Measurements from ENCODE around the gene B2M. TPM values are rescaled to one million over a fixed set of nuclear protein-coding genes. Genes with fewer than 3 reads are reported as not detected.

The B2M gene
- total RNA-seq, 1 experiment from 2014 or later = 81.0 TPM

DNA sequence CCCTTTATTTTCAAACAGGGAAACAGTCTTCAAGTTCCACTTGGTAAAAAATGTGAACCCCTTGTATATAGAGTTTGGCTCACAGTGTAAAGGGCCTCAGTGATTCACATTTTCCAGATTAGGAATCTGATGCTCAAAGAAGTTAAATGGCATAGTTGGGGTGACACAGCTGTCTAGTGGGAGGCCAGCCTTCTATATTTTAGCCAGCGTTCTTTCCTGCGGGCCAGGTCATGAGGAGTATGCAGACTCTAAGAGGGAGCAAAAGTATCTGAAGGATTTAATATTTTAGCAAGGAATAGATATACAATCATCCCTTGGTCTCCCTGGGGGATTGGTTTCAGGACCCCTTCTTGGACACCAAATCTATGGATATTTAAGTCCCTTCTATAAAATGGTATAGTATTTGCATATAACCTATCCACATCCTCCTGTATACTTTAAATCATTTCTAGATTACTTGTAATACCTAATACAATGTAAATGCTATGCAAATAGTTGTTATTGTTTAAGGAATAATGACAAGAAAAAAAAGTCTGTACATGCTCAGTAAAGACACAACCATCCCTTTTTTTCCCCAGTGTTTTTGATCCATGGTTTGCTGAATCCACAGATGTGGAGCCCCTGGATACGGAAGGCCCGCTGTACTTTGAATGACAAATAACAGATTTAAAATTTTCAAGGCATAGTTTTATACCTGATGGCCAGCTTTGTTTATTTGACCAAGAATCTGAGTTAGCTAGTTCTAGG, 7.0 kb downstream of the B2M start:
- TF ChIP-seq, protein P1, sequence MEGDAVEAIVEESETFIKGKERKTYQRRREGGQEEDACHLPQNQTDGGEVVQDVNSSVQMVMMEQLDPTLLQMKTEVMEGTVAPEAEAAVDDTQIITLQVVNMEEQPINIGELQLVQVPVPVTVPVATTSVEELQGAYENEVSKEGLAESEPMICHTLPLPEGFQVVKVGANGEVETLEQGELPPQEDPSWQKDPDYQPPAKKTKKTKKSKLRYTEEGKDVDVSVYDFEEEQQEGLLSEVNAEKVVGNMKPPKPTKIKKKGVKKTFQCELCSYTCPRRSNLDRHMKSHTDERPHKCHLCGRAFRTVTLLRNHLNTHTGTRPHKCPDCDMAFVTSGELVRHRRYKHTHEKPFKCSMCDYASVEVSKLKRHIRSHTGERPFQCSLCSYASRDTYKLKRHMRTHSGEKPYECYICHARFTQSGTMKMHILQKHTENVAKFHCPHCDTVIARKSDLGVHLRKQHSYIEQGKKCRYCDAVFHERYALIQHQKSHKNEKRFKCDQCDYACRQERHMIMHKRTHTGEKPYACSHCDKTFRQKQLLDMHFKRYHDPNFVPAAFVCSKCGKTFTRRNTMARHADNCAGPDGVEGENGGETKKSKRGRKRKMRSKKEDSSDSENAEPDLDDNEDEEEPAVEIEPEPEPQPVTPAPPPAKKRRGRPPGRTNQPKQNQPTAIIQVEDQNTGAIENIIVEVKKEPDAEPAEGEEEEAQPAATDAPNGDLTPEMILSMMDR (conservative IDR thresholded peaks at IDR 0.05) = no peak
- H3K27me3 Mint-ChIP-seq (ENCODE audit: low read depth) = no peaks in the 10 kb centered on the region; the same call in 1 of the 2 replicates
- Histone ChIP-seq H2BK5ac (ENCODE audit: insufficient read length, low read length) (no peak overlapping the region), H2BK20ac (ENCODE audit: low read depth, low read length, poor library complexity, severe bottlenecking) (no peak overlapping the region), H3K27ac (ENCODE audit: insufficient read length, low read depth, low read length) (no peak overlapping the region), H3K79me1 (ENCODE audit: insufficient read depth, low read depth, low read length, poor library complexity, severe bottlenecking) (no peaks in the 10 kb centered on the region), H3K23ac (ENCODE audit: insufficient read length, low read depth, low read length) (no peak overlapping the region), H3K9me3 (ENCODE audit: control insufficient read depth, low read depth, low read length) (no peaks in the 10 kb centered on the region), H2BK12ac (ENCODE audit: insufficient read length, low read depth, low read length) (no peak overlapping the region), H3K18ac (ENCODE audit: insufficient read length, low read depth, low read length) (no peak overlapping the region), H3T11ph (ENCODE audit: low read length) (no peak overlapping the region), H3K4me1 (ENCODE audit: insufficient read depth, low read length) (no peaks in the 10 kb centered on the region), H3K4me2 (ENCODE audit: insufficient read depth, insufficient read length, low read length) (no peak overlapping the region), H2AFZ (ENCODE audit: low read length) (no peak overlapping the region), H3K9ac (ENCODE audit: extremely low read depth, insufficient read length, low read length) (no peak overlapping the region), H3K27me3 (ENCODE audit: insufficient read depth, low read length) (no peaks in the 10 kb centered on the region), H3K79me2 (ENCODE audit: insufficient read depth, low read length) (no peaks in the 10 kb centered on the region), H3K14ac (ENCODE audit: insufficient read depth, low read length) (no peak overlapping the region), H4K8ac (replicated peaks; ENCODE audit: insufficient read length, low read depth, low read length) (no peak overlapping the region), H2BK120ac (ENCODE audit: low read depth, low read length, poor library complexity, severe bottlenecking) (no peak overlapping the region), H2BK15ac (ENCODE audit: low read depth, low read length) (no peak overlapping the region), H3K4ac (ENCODE audit: low read depth, low read length) (no peak overlapping the region), H3K23me2 (ENCODE audit: insufficient read length, low read depth, low read length, poor library complexity, severe bottlenecking) (no peaks in the 10 kb centered on the region), H3K56ac (ENCODE audit: insufficient read length, low read depth, low read length) (no peak overlapping the region), H2AK5ac (ENCODE audit: insufficient read length, low read length) (no peak overlapping the region), H4K20me1 (ENCODE audit: control insufficient read depth, insufficient read depth, insufficient read length) (no peaks in the 10 kb centered on the region), H4K5ac (ENCODE audit: insufficient read length, low read depth, low read length) (no peak overlapping the region), H4K91ac (ENCODE audit: insufficient read length, low read depth, low read length) (no peak overlapping the region)
- H3K9me3 Mint-ChIP-seq = no peaks in the 10 kb centered on the region
- no peak overlapping the region for H3K27ac Mint-ChIP-seq
- no peak overlapping the region for H3K4me3 Mint-ChIP-seq
- no CpG with 5 or more reads among the region's 4 CpGs for WGBS (ENCODE audit: extremely low coverage, insufficient read length, low lambda C conversion rate)
- H3K4me1 Mint-ChIP-seq = peaks cover 5 to 6% of the 10 kb centered on the region in 2 experiments; a peak in 3 of 4 replicates
- peaks cover 2 to 15% (median 14%) of the 10 kb centered on the region in 3 experiments; a peak in 5 of 7 replicates for H3K36me3 Mint-ChIP-seq (ENCODE audit: insufficient read depth in 1 of 3, low read depth in 3 of 3)
- DNase-seq = no peak
